Erythroblast (primary cell): ENCODE results near the gene RGS17.

Source experiments
- GATA1 ChIP-seq: IDR thresholded peaks from 2 replicates; pipeline ENCODE4 v1.6.1; 2011; ENCODE audit warnings: low read depth, mild to moderate bottlenecking, control low read depth, low read length, moderate library complexity
- POLR2A ChIP-seq: IDR thresholded peaks from 2 replicates; pipeline ENCODE4 v1.6.1; 2011; ENCODE audit warnings: mild to moderate bottlenecking, low read length

DNA sequence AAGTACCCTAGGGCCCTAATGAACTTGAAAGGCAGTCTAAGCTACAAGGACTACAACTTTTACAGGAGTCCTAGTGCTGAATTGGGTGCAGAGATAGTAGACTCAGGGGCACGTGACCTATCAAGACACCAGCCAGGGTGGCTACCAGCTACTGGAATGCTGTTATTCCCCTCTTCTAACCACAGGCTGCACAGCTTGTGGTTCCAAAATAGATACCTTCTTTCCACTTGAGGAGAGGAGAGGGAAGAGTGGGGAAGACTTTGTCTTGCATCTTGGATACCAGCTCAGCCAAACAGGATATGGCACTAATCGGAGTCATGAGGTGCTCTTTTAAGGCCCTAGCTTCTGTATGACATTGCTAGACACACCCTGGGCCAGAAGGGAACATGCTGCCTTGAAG, 68.6 kb downstream of the RGS17 start:
- no peak for TF ChIP-seq POLR2A
- no peak for TF ChIP-seq GATA1
